Neural crest cell (in vitro differentiated cells): Measurements from ENCODE around the gene TMEM132C. TPM values are rescaled to one million over a fixed set of nuclear protein-coding genes. Genes with fewer than 3 reads are reported as not detected.

Experiments used
- DNase-seq: peaks from one replicate; pipeline ENCODE4 v3.0.0; 2021; ENCODE audit warnings: low read depth, mixed read lengths, low spot score
- H3K27ac Mint-ChIP-seq: one replicate; pipeline ENCODE4 v1.8.0; 2021; ENCODE audit warnings: mild to moderate bottlenecking, mixed read lengths; ENCODE audit not compliant: unreplicated experiment
- H3K27me3 Mint-ChIP-seq: 2 replicates; pipeline ENCODE4 v1.8.0; 2021; ENCODE audit warnings: low read depth, mild to moderate bottlenecking, mixed read lengths
- H3K36me3 Mint-ChIP-seq: 2 replicates; pipeline ENCODE4 v1.8.0; 2021; ENCODE audit warnings: low read depth, mild to moderate bottlenecking, mixed read lengths
- H3K4me1 Mint-ChIP-seq: 2 replicates; pipeline ENCODE4 v1.8.0; 2021; ENCODE audit warnings: mixed read lengths
- H3K4me3 Mint-ChIP-seq: one replicate; pipeline ENCODE4 v1.8.0; 2021; ENCODE audit warnings: mild to moderate bottlenecking, mixed read lengths
- H3K9me3 Mint-ChIP-seq: 2 replicates; pipeline ENCODE4 v1.8.0; 2021; ENCODE audit warnings: mixed read lengths
- CTCF ChIP-seq: fragments of 200-600 bp; sonication (generic); conservative IDR thresholded peaks from 2 replicates; pipeline ENCODE4 v1.5.0; 2021; ENCODE audit warnings: antibody characterized with exemption, mild to moderate bottlenecking
- total RNA-seq: library from RNA; stranded (reverse); gene quantifications from 2 replicates; pipeline ENCODE4 v1.2.1, GENCODE V29; 2021

TMEM132C gene
- total RNA-seq, 1 donor from 2014 or later, result 10.9 TPM

DNA sequence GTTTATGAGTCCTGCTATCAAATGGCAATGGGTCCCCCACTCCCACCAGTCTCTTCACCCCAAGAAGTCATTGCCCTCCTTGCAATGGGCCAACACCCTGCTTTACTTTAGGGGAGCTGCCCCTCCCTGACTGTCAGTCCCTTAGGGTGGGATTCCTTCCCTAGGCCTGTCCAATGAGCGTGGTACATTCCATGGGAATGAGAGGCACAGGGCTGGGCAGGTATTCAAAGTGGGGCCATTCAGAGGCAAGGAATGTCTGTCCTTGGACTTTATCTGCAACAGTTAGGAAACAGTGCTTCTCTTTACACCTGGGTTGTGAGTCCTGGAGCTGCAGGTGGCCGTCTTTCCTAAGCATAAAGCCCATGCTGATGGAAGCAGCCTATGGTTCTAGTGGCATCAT is 40.8 kb downstream of the TMEM132C start:
- Mint-ChIP-seq H3K4me3 (no peak overlapping the region), H3K36me3 (no peaks in the 10 kb centered on the region), H3K9me3 (peaks cover 7% of the 10 kb centered on the region), H3K4me1 (no peaks in the 10 kb centered on the region), H3K27me3 (peaks cover 3% of the 10 kb centered on the region), H3K27ac (no peak overlapping the region)
- no peak for DNase-seq
- TF ChIP-seq CTCF, result no peak

GRCh38 chr12:128312661-128313060 is 45.7 kb downstream of the TMEM132C start:
- DNase-seq, result no peak
- Mint-ChIP-seq H3K4me1 (peaks cover 37% of the 10 kb centered on the region), H3K27ac (no peak overlapping the region)

DNA sequence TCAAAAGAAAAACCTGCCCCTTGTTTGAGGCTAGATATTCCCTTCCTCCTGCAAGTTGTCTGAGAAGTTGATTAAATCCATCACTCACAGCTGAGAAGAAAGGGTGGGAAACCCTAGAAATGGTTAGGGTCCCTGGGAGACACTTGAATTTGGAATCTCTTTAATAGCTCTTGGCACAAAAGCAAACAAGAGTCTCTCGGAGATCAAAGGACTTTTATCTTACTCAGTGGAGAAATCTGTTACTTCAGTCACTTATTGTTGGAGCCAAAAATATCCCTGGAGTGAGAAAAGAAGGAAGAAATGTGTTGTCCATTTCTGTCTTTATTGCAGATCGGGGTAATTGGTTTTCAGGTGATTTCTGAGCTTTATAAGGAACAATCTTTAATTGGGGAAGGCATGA is 47.0 kb downstream of the TMEM132C start:
- Mint-ChIP-seq H3K4me3 (no peak overlapping the region), H3K36me3 (no peaks in the 10 kb centered on the region)
- no peak for TF ChIP-seq CTCF

More at GRCh38 chr12:128312661-128313060, 45.7 kb downstream of the TMEM132C start:
- H3K36me3 Mint-ChIP-seq, result no peaks in the 10 kb centered on the region
- TF ChIP-seq CTCF, result no peak
- no peak overlapping the region for H3K4me3 Mint-ChIP-seq
- H3K27me3 Mint-ChIP-seq, result peaks cover 3% of the 10 kb centered on the region
- peaks cover 4% of the 10 kb centered on the region for H3K9me3 Mint-ChIP-seq

DNA sequence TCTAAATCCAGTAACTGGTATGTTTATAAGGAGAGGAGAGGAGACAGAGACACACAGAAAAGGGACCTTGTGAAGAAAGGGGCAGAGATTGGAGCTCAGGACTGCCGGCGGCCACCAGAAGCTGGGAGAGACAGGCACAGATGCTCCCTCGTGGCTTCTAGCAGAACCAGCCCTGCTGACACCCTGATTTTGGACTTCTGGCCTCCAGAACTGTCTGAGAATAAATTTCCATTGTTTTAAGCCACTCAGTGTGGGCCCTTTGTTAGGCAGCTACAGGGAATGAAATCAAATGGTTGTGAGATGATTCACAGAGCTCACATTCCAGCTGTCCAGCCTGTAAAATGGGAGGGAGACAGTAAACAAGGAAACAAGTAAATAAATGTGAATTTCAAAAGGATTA is 47.6 kb downstream of the TMEM132C start:
- no peak for DNase-seq
- peak overlapping the region; percentile 93 for H3K27ac Mint-ChIP-seq
- H3K9me3 Mint-ChIP-seq, result no peaks in the 10 kb centered on the region
- H3K27me3 Mint-ChIP-seq, result no peaks in the 10 kb centered on the region
- H3K4me1 Mint-ChIP-seq, result peaks cover 43% of the 10 kb centered on the region
- no peaks in the 10 kb centered on the region for H3K36me3 Mint-ChIP-seq
- TF ChIP-seq CTCF, result no peak
- H3K4me3 Mint-ChIP-seq, result no peak overlapping the region

More for the DNA sequence above, 47.0 kb downstream of the TMEM132C start:
- DNase-seq, result no peak
- Mint-ChIP-seq H3K27ac (no peak overlapping the region), H3K9me3 (peaks cover 4% of the 10 kb centered on the region), H3K4me1 (peaks cover 43% of the 10 kb centered on the region), H3K27me3 (peaks cover under 1% of the 10 kb centered on the region)

GRCh38 chr12:128316078-128316477 is 49.1 kb downstream of the TMEM132C start:
- Mint-ChIP-seq H3K36me3 (peaks cover under 1% of the 10 kb centered on the region), H3K27ac (no peak overlapping the region)
- TF ChIP-seq CTCF, result no peak

More at GRCh38 chr12:128316078-128316477, 49.1 kb downstream of the TMEM132C start:
- Mint-ChIP-seq H3K27me3 (no peaks in the 10 kb centered on the region), H3K4me3 (no peak overlapping the region), H3K4me1 (peaks cover 43% of the 10 kb centered on the region), H3K9me3 (peaks cover under 1% of the 10 kb centered on the region)
- no peak for DNase-seq
